Measurements from ENCODE around the gene C14orf93. TPM values are rescaled to one million over a fixed set of nuclear protein-coding genes. Genes with fewer than 3 reads are reported as not detected.

The C14orf93 gene
- total and polyA plus RNA-seq, 2 donors (not counting 1 experiment from before 2014, with no cell fraction given), result 17.9 to 26.8 TPM

DNA sequence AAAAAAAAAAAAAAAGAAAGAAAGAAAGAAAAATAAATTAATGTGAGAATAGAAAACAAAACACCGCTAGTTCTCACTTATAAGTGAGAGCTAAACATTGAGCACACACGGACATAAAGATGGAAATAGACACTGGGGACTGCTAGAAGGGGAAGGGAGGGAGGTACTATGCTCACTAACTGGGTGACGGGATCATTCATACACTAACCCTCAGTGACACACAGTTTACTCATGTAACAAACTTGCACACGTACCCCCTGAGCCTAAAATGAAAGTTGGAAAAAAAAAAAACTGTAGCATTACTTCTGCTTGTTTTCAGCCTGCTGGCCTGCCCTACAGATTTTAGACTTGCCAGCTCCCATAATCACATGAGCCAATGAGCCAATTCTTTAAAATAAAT lies 70.3 kb downstream of the C14orf93 start:
- Mint-ChIP-seq H3K27ac (no peak overlapping the region), H3K4me3 (no peak overlapping the region), H3K4me1 (no peaks in the 10 kb centered on the region), H3K9me3 (ENCODE audit: insufficient read depth) (no peaks in the 10 kb centered on the region), H3K27me3 (no peaks in the 10 kb centered on the region)
- no peak overlapping the region for H2AFZ ChIP-seq (ENCODE audit: insufficient read depth, low read depth, low read length, poor library complexity, severe bottlenecking)
- intact Hi-C loops (cut with micrococcal nuclease), result no loop called here
- no peak overlapping the region for H3K9ac ChIP-seq (ENCODE audit: low read length)
- H4K20me1 ChIP-seq (ENCODE audit: control insufficient read depth, insufficient read depth, low read length, poor library complexity, severe bottlenecking), result no peaks in the 10 kb centered on the region
- POLR2A ChIA-PET, result interaction anchor here (0.6 kb wide), 1 partner anchor 9 kb away, joined by 3 read pairs; no protein-coding TSS in a partner anchor
- no peaks in the 10 kb centered on the region for H3K4me1 ChIP-seq (ENCODE audit: control insufficient read depth in 2 of 2, insufficient read depth in 2 of 2, low read length in 2 of 2)
- DNase-seq (no peak), ATAC-seq (ENCODE audit: low read depth) (no peak)
- CTCF ChIA-PET, result interaction anchor here (0.7 to 1.0 kb wide), 3 partner anchors 10 to 68 kb away, joined by 3 read pairs; no protein-coding TSS in a partner anchor
- no peaks in the 10 kb centered on the region for H3K27me3 ChIP-seq (replicated peaks in 1 of 4; ENCODE audit: control extremely low read depth in 1 of 4, control insufficient read depth in 3 of 4, insufficient read depth in 4 of 4, low read length in 3 of 4)
- H3K79me2 ChIP-seq (ENCODE audit: control insufficient read depth, insufficient read depth, low read length), result no peaks in the 10 kb centered on the region
- H3K36me3 ChIP-seq (replicated peaks in 1 of 2; ENCODE audit: control extremely low read depth in 1 of 2, control insufficient read depth in 1 of 2, extremely low read depth in 1 of 2, insufficient read depth in 2 of 2, low read length in 1 of 2), result peaks cover 0 to 3% of the 10 kb centered on the region in 2 experiments
- no peak overlapping the region for H3K4me2 ChIP-seq (replicated peaks; ENCODE audit: low read depth, low read length, poor library complexity, severe bottlenecking)
- no peak for TF ChIP-seq EZH2 (IDR thresholded peaks at IDR 0.05; ENCODE audit: borderline replicate concordance, insufficient read depth, low read depth, low read length, poor library complexity, severe bottlenecking)
- TF ChIP-seq CTCF (IDR thresholded peaks at IDR 0.05), result no peak
- no peaks in the 10 kb centered on the region for H3K9me3 ChIP-seq (ENCODE audit: control extremely low read depth in 1 of 3, control insufficient read depth in 2 of 3, insufficient read depth in 1 of 3, low read length in 2 of 3)
- H3K4me3 ChIP-seq (ENCODE audit: control extremely low read depth in 1 of 5, extremely low read depth in 1 of 5, insufficient read depth in 1 of 5, low read depth in 2 of 5, low read length in 4 of 5), result no peak overlapping the region
- WGBS (ENCODE audit: insufficient coverage), result no CpG with 5 or more reads among the region's 4 CpGs
- H3K27ac ChIP-seq (ENCODE audit: low read length in 2 of 2), result no peak overlapping the region

Other genes starting within 250 kb of the C14orf93 start
- gene OXA1L, start 243.5 kb downstream of the C14orf93 start, total RNA-seq, result 186 and 201 TPM in 2 replicates
- gene OXA1L, start 243.5 kb downstream of the C14orf93 start, polyA plus RNA-seq, result 147 and 150 TPM in 2 replicates
- 50.0 and 59.5 TPM in 2 replicates for gene SLC7A7, start 194.7 kb downstream of the C14orf93 start, total RNA-seq
- 18.7 and 33.4 TPM in 2 replicates for gene SLC7A7, start 194.7 kb downstream of the C14orf93 start, polyA plus RNA-seq
- gene MRPL52, start 180.3 kb downstream of the C14orf93 start, total RNA-seq, result 91.6 and 93.0 TPM in 2 replicates
- 26.0 and 37.4 TPM in 2 replicates for gene MRPL52, start 180.3 kb downstream of the C14orf93 start, polyA plus RNA-seq
- gene MMP14, start 173.6 kb downstream of the C14orf93 start, total RNA-seq, result 3.5 and 5.2 TPM in 2 replicates
- gene MMP14, start 173.6 kb downstream of the C14orf93 start, polyA plus RNA-seq, result 1.0 and 2.2 TPM in 2 replicates
- 99.7 and 104 TPM in 2 replicates for gene LRP10, start 138.4 kb downstream of the C14orf93 start, total RNA-seq
- 79.2 and 120 TPM in 2 replicates for gene LRP10, start 138.4 kb downstream of the C14orf93 start, polyA plus RNA-seq
- gene REM2, start 126.9 kb downstream of the C14orf93 start, total RNA-seq, result 5.5 and 5.6 TPM in 2 replicates
- 12.9 and 21.7 TPM in 2 replicates for gene REM2, start 126.9 kb downstream of the C14orf93 start, polyA plus RNA-seq
- gene RBM23, start 91.0 kb downstream of the C14orf93 start, total RNA-seq, result 165 and 188 TPM in 2 replicates
- gene RBM23, start 91.0 kb downstream of the C14orf93 start, polyA plus RNA-seq, result 60.7 and 114 TPM in 2 replicates
- 38.8 and 48.6 TPM in 2 replicates for gene PRMT5, start 80.8 kb downstream of the C14orf93 start, total RNA-seq
- gene PRMT5, start 80.8 kb downstream of the C14orf93 start, polyA plus RNA-seq, result 44.0 and 50.4 TPM in 2 replicates
- gene HAUS4, start 53.1 kb downstream of the C14orf93 start, total RNA-seq, result 33.1 and 39.3 TPM in 2 replicates
- 28.4 and 33.6 TPM in 2 replicates for gene HAUS4, start 53.1 kb downstream of the C14orf93 start, polyA plus RNA-seq
- 0.83 and 1.6 TPM in 2 replicates for gene AJUBA, start 27.6 kb downstream of the C14orf93 start, total RNA-seq
- 0.14 TPM in 1 of 2 replicates, not detected in the other for gene AJUBA, start 27.6 kb downstream of the C14orf93 start, polyA plus RNA-seq
- gene PSMB5, start 24.8 kb upstream of the C14orf93 start, total RNA-seq, result 29.0 and 31.9 TPM in 2 replicates
- 10.7 and 16.5 TPM in 2 replicates for gene PSMB5, start 24.8 kb upstream of the C14orf93 start, polyA plus RNA-seq
- not detected in 2 replicates for gene PSMB11, start 32.1 kb upstream of the C14orf93 start, total RNA-seq
- not detected in 2 replicates for gene PSMB11, start 32.1 kb upstream of the C14orf93 start, polyA plus RNA-seq
- gene CDH24, start 47.4 kb upstream of the C14orf93 start, total RNA-seq, result 0.96 and 1.2 TPM in 2 replicates
- 1.0 and 2.1 TPM in 2 replicates for gene CDH24, start 47.4 kb upstream of the C14orf93 start, polyA plus RNA-seq
- 359 and 364 TPM in 2 replicates for gene ACIN1, start 85.0 kb upstream of the C14orf93 start, total RNA-seq
- 178 and 228 TPM in 2 replicates for gene ACIN1, start 85.0 kb upstream of the C14orf93 start, polyA plus RNA-seq
- gene C14orf119, start 85.4 kb upstream of the C14orf93 start, total RNA-seq, result 30.6 and 38.5 TPM in 2 replicates
- 6.6 and 12.2 TPM in 2 replicates for gene C14orf119, start 85.4 kb upstream of the C14orf93 start, polyA plus RNA-seq
- gene CIROP, start 94.8 kb upstream of the C14orf93 start, total RNA-seq, result not detected in 2 replicates
- not detected in 2 replicates for gene CIROP, start 94.8 kb upstream of the C14orf93 start, polyA plus RNA-seq
- 0.37 TPM in 1 of 2 replicates, not detected in the other for gene CEBPE, start 109.1 kb upstream of the C14orf93 start, total RNA-seq
- gene CEBPE, start 109.1 kb upstream of the C14orf93 start, polyA plus RNA-seq, result 0.26 and 0.45 TPM in 2 replicates
- gene SLC7A8, start 173.5 kb upstream of the C14orf93 start, total RNA-seq, result 0.85 and 1.1 TPM in 2 replicates
- gene SLC7A8, start 173.5 kb upstream of the C14orf93 start, polyA plus RNA-seq, result 0.19 and 0.25 TPM in 2 replicates
- gene RNF212B, start 227.8 kb upstream of the C14orf93 start, total RNA-seq, result not detected in 2 replicates
- gene RNF212B, start 227.8 kb upstream of the C14orf93 start, polyA plus RNA-seq, result not detected in 2 replicates